GM18507 (cell line): ENCODE results near the gene ERFE.

Experiments used
- DNase-seq: peaks from one replicate; pipeline ENCODE4 v3.0.0; 2011; ENCODE audit warnings: low read depth; ENCODE audit not compliant: insufficient read length; ENCODE audit errors: extremely low spot score
- FAIRE-seq: peaks from 2 replicates; lab custom pipeline; 2011; peaks lifted over from hg19 to GRCh38; lab: Jason Lieb, UNC

ERFE gene

GRCh38 chr2:238125127-238125885 is 33.5 kb upstream of the ERFE start:
- DNase-seq (no peak), FAIRE-seq (no peak)

DNA sequence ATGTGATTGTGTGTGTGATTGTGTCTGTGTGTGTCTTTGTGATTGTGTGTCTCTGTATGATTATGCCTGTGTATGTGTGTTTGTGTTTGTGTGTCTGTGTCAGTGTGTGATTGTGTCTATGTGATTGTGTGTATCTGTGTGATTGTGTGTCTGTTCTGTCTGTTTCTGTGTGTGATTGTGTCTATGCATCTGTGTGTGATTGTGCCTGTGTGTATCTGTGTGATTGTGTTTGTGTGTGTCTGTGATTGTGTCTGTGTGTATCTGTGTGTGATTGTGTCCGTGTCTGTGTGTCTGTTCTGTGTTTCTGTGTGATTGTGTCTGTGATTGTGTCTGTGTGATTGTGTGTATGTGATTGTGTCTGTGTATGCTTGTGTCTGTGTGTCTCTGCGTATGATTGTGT is 32.4 kb upstream of the ERFE start:
- DNase-seq (no peak), FAIRE-seq (peak; percentile 49)

DNA sequence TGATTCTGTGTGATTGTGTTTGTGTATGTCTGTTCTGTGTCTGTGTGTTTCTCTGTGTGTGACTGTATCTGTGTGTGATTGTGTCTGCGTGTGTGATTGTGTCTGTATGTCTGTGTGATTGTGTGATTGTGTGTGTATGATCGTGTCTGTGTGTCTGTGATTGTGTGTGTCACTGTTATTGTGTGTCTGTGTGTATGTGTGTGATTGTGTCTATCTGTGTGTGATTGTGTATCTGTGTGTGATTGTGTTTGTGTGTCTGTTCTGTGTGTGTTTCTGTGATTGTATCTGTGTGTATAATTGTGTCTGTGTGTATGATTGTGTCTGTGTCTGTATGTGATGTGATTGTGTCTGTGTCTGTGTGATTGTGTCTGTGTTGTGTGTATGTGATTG is 32.0 kb upstream of the ERFE start:
- DNase-seq (no peak), FAIRE-seq (peak; percentile 78)

DNA sequence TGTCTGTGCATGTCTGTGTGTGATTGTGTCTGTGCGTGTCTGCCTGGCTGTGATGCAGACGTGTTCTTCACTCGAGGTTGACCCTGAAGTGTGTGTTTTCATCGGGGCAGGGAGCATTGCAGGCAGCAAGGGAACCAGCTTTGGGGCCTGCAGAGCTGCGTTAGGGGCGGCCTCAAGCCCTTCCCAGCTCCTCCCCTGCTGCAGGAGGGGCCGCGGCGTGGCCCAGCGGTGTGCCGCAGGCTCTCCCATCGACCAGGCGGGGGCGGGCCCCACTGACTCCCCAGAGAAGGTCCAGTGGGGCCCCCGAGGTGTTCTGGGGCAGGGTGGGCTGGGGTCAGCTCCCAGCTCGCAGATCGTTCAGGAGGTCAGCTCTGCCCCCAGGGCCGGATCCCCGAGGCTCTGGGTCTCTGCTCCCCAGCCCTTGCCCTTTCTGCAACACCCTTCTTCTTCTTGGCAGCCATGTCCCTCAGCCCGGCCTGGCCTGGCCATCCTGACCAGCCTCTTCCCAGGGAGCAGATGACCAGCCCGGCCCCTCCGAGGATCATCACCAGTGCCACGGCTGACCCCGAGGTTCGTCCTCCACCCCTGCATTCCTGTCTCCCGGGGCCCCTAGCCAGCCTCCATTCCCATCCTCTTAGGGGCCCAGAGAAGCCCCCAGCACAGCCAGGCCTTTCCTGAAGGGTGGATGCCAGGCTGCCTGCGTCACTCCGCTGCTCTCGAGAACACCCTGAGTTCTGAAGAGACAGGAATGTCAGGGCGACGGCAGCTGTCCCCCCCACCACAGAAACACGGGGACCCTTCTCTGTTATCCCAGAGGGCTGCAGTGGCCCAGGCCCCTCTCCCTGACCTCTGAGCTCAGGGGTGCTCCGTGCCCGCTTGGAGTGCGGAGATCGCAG is 31.4 kb upstream of the ERFE start:
- FAIRE-seq (no peak), DNase-seq (no peak)

GRCh38 chr2:238128061-238128440 is 30.7 kb upstream of the ERFE start:
- FAIRE-seq (no peak), DNase-seq (no peak)

DNA sequence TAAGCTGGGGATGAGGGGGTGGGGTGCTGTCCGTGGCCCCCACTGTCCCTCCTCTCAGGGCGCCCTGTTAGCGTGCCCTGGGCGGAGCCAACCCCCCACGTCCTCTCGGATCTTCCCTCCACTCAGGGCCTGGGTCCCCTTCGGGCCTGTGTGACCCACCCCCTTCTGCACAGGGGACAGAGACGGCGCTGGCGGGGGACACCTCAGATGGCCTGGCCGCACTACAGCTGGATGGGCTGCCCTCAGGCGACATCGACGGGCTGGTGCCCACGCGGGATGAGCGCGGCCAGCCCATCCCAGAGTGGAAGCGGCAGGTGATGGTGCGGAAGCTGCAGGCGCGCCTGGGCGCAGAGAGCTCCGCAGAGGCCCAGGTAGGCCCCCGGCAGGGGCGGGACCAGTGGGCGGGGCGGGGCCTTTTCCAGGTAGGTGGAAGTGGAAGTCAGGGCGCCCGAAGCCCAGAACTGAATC is 30.2 kb upstream of the ERFE start:
- FAIRE-seq = no peak

GRCh38 chr2:238129166-238130010 is 29.4 kb upstream of the ERFE start:
- DNase-seq (no peak), FAIRE-seq (no peak)

More for the DNA sequence above, 30.2 kb upstream of the ERFE start:
- DNase-seq = no peak

- FAIRE-seq (no peak), DNase-seq (no peak)
Observed at GRCh38 chr2:238130111-238130695, 28.6 kb upstream of the ERFE start.

GRCh38 chr2:238130696-238131628 is 27.8 kb upstream of the ERFE start:
- no peak for FAIRE-seq
- no peak for DNase-seq

DNA sequence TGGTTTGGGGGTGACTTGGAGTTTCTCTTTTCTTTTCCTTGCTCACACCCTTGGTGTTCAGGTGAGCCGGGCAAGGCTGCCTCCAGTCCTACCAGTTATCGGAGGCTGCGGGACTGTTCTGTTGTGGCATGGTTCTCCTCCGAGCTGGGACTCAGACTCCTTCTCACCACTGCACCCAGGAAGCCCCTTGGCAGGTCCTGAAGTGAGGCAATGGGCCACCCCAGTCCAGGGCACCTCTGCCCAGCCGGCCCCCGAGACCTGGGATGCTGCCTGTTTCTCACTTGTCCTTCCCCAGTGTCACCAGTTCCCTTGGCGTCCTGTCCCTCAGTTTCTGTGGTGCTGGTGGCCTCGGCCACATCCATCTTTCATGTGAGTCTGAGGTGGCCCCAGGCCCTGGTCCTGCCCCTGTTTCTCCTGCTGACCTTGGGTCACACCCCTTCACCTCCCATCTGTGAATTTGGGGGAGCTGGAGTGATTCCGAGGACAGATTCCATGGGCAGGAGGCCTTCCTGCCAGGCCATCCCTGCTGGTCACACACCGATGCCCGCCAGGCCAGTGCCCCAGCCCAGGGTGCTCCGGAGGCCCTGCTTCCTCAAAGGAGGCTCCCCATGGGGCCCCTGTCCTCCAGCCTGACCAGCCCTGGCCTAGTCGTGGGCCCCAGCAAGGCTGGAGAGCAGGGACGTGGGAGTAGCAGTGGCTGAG is 26.9 kb upstream of the ERFE start:
- FAIRE-seq = no peak
- no peak for DNase-seq

GRCh38 chr2:238132463-238133450 is 26.0 kb upstream of the ERFE start:
- FAIRE-seq (no peak), DNase-seq (no peak)

DNA sequence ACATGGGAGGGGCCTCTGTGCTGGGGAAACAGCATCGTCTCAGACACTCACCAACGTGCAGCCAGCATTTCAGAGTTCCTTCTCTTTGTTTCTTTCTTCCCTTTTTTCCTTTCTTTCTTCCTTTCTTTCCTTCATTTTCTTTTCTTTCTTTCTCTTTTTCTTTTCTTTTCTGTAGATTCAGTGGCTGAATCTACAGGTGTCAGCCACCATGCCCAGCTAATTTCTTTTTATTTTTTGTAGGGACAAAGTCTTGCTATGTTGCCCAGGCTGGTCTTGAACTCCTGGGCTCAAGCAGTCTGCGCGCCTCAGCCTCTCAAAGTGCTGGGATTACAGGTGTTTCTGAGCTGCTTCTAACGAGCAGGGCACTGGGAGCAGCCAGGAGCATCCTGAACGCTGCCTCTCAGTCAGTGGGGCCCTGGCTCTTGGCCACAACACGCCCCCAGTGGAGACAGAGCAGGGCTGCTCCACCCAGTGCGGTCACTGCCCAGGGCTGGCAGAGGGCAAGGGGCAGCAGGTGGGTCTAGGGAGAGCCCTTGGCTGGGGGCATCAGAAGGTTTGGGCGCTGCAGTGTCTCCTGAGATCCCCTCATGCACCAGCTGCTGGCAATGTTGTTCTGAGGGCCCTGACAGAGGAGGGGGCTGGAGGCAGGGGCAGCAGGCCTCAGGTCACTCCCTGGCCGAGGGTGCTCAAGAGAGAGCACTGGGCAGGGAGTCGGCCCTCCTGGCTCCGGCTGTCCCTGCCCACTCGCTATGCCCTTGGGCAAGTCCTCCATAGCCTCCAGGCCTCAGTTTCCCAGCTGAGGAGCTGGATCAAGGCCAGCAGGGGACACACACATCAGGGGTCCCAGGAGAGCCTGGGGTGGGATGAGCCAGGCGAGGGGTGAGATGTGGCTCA is 25.0 kb upstream of the ERFE start:
- DNase-seq = no peak
- no peak for FAIRE-seq

DNA sequence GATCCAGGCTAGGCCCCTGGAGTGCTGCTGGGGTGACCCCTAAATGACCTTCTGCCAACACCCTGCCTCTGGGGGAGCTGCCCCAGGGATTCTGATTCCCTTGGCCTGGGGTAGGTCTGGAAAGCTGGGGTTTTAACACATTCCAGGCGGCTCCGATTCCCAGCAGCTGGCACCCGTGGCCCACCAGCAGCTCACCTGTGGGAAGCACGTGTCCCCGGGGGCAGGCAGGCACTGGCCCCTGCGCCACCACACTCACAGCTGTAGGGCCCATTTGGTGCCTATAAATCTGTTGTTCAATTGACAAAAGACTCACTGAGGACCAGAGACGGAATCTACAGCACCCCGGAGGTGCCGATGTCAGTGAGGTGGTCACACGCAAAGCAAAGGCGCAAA is 24.4 kb upstream of the ERFE start:
- DNase-seq (no peak), FAIRE-seq (no peak)

- DNase-seq (no peak), FAIRE-seq (no peak)
Observed at GRCh38 chr2:238135601-238136150, 23.1 kb upstream of the ERFE start.

- DNase-seq (no peak), FAIRE-seq (no peak)
Observed at GRCh38 chr2:238136820-238137537, 21.8 kb upstream of the ERFE start.
